ENCODE data around the gene CHST12.
"Not testable (repeated sequence)": the region's sequence is repeated elsewhere in the genome, so short reads cannot be mapped to it uniquely, and the experiment has no call there.

- not testable (repeated sequence) for TF ChIP-seq POLR2AphosphoS5, CTCF, POLR2A (IDR thresholded peaks at IDR 0.05)
These were observed 66.2 kb downstream of the CHST12 start for GRCh38 chr7:2469460-2470203.
